Measurements from ENCODE around the gene BCS1L. TPM values are rescaled to one million over a fixed set of nuclear protein-coding genes. Genes with fewer than 3 reads are reported as not detected.

BCS1L gene
- total RNA-seq: 10 to 100 TPM; 21.4 to 45.2 TPM
- polyA plus RNA-seq: 10 to 100 TPM; 31.5 to 38.8 TPM
- long read RNA-seq, donor 1, transcript BCS1L-201 (8 exons, 1,454 nt): major isoform, 7 of 9 reads
- long read RNA-seq, donor 1, partial matches to known transcripts: 0 of 9 reads
- long read RNA-seq, donor 1, other reads (novel, unspliced or antisense): 0 of 9 reads
- long read RNA-seq, donor 2, partial matches to known transcripts: 0 of 3 reads
- long read RNA-seq, donor 2, other reads (novel, unspliced or antisense): 0 of 3 reads
- long read RNA-seq, donor 3, partial matches to known transcripts: 0 of 2 reads
- long read RNA-seq, donor 3, other reads (novel, unspliced or antisense): 0 of 2 reads
- long read RNA-seq, donor 4, partial matches to known transcripts: 5 of 8 reads
- long read RNA-seq, donor 4, other reads (novel, unspliced or antisense): 0 of 8 reads
- long read RNA-seq, donor 5, partial matches to known transcripts: 0 of 4 reads
- long read RNA-seq, donor 5, other reads (novel, unspliced or antisense): 0 of 4 reads

- Histone ChIP-seq H3K9me3 (ENCODE audit: control insufficient read depth in 4 of 4, insufficient read depth in 3 of 4, low read length in 3 of 4) (peaks cover 0 to 2% (median 0%) of the 10 kb centered on the region in 4 donors), H3K27me3 (ENCODE audit: control insufficient read depth in 3 of 3, insufficient read depth in 3 of 3, low read length in 2 of 3) (no peaks in the 10 kb centered on the region), H3K4me3 (peak within 1 kb of the TSS; percentile 78), H3K4me1 (ENCODE audit: control insufficient read depth in 5 of 5, insufficient read depth in 5 of 5, low read length in 5 of 5) (peaks cover 0 to 18% (median 5%) of the 10 kb centered on the region in 5 donors), H3K9ac (ENCODE audit: insufficient read depth in 1 of 2, low read length in 2 of 2) (peak within 1 kb of the TSS; percentile 49 to 55), H3K36me3 (ENCODE audit: control insufficient read depth in 4 of 4, insufficient read depth in 4 of 4, low read length in 4 of 4) (peaks cover 23 to 36% (median 30%) of the 10 kb centered on the region in 4 donors), H3K27ac (ENCODE audit: low read depth in 1 of 2, low read length in 1 of 2) (peak within 1 kb of the TSS; percentile 35 to 82)
- DNase-seq: peak; percentile 89 to 94 (median 91)
- TF ChIP-seq CTCF (IDR thresholded peaks at IDR 0.05; ENCODE audit: control extremely low read depth, extremely low read depth): no peak
- WGBS, 2 donors: 0% methylated on average over 49 of the region's 49 CpGs
- ATAC-seq (ENCODE audit: insufficient read depth, low FRiP score): peak; percentile 96
These were observed at the start of gene BCS1L, which contains the start of gene ZNF142 for GRCh38 chr2:218659258-218659987. TSS of gene BCS1L (plus strand) at chr2:218659683. CDS start at chr2:218660988, 1,305 bp downstream. TSS of gene ZNF142 (minus strand) at chr2:218659623. CDS start at chr2:218656429, 3,194 bp downstream.

- no peaks in the 10 kb centered on the region for H3K36me3 ChIP-seq (ENCODE audit: control insufficient read depth in 4 of 4, insufficient read depth in 4 of 4, low read length in 4 of 4)
- H3K9ac ChIP-seq (ENCODE audit: insufficient read depth in 1 of 2, low read length in 2 of 2): no peak overlapping the region
- H3K9me3 ChIP-seq (ENCODE audit: control insufficient read depth in 4 of 4, insufficient read depth in 3 of 4, low read length in 3 of 4): no peaks in the 10 kb centered on the region
- no peak for TF ChIP-seq CTCF (IDR thresholded peaks at IDR 0.05; ENCODE audit: control extremely low read depth, extremely low read depth)
- no peak overlapping the region for H3K27ac ChIP-seq (ENCODE audit: low read depth in 1 of 2, low read length in 1 of 2)
- no peak for ATAC-seq (ENCODE audit: insufficient read depth, low FRiP score)
- WGBS, 2 donors: 86 to 90% methylated on average over 6 of the region's 6 CpGs
- no peaks in the 10 kb centered on the region for H3K4me1 ChIP-seq (ENCODE audit: control insufficient read depth in 5 of 5, insufficient read depth in 5 of 5, low read length in 5 of 5)
- H3K4me3 ChIP-seq: no peak overlapping the region
- no peaks in the 10 kb centered on the region for H3K27me3 ChIP-seq (ENCODE audit: control insufficient read depth in 3 of 3, insufficient read depth in 3 of 3, low read length in 2 of 3)
- DNase-seq: no peak
These were observed 43.6 kb upstream of the BCS1L start for GRCh38 chr2:218615868-218616315.

- no peak for TF ChIP-seq CTCF (IDR thresholded peaks at IDR 0.05; ENCODE audit: control extremely low read depth, extremely low read depth)
- Histone ChIP-seq H3K4me3 (no peak overlapping the region), H3K36me3 (ENCODE audit: control insufficient read depth in 4 of 4, insufficient read depth in 4 of 4, low read length in 4 of 4) (no peaks in the 10 kb centered on the region), H3K27ac (ENCODE audit: low read depth in 1 of 2, low read length in 1 of 2) (no peak overlapping the region), H3K4me1 (ENCODE audit: control insufficient read depth in 5 of 5, insufficient read depth in 5 of 5, low read length in 5 of 5) (peaks cover 0 to 6% (median 0%) of the 10 kb centered on the region in 5 donors), H3K9me3 (ENCODE audit: control insufficient read depth in 4 of 4, insufficient read depth in 3 of 4, low read length in 3 of 4) (no peaks in the 10 kb centered on the region), H3K9ac (ENCODE audit: insufficient read depth in 1 of 2, low read length in 2 of 2) (peak overlapping the region in 1 of 2 donors; percentile 13), H3K27me3 (ENCODE audit: control insufficient read depth in 3 of 3, insufficient read depth in 3 of 3, low read length in 2 of 3) (no peaks in the 10 kb centered on the region)
- WGBS, 2 donors: 93 to 95% methylated on average over 9 of the region's 9 CpGs
- no peak for ATAC-seq (ENCODE audit: insufficient read depth, low FRiP score)
- DNase-seq: no peak
These were observed 41.2 kb upstream of the BCS1L start for GRCh38 chr2:218618102-218618860.
